SH-SY5Y (cell line): Measurements from ENCODE around the gene SVEP1.

Experiments used
- GATA2 ChIP-seq: IDR thresholded peaks from 2 replicates; pipeline ENCODE4 v1.6.1; 2011; ENCODE audit warnings: mild to moderate bottlenecking, low read depth, low read length
- GATA3 ChIP-seq: IDR thresholded peaks from 2 replicates; pipeline ENCODE4 v1.6.1; 2011; ENCODE audit warnings: low read depth, mild to moderate bottlenecking, low read length, moderate library complexity

- TF ChIP-seq GATA2 (no peak), GATA3 (no peak)
These were observed 245.4 kb downstream of the SVEP1 start for GRCh38 chr9:110334183-110334582.
